SU-DHL-6 (cell line): ENCODE data around the gene C17orf113.

Source experiments
- H2AFZ ChIP-seq: fragments of 200-600 bp; sonication (generic); 2 replicates; pipeline ENCODE4 v1.6.1; 2014; ENCODE audit warnings: low read depth, mild to moderate bottlenecking, moderate library complexity, mixed read lengths, antibody characterized with exemption, low read length; ENCODE audit not compliant: severe bottlenecking
- H3F3A ChIP-seq: fragments of 200-600 bp; shearing (Covaris generic); 2 replicates; pipeline ENCODE4 v1.6.0; 2016; ENCODE audit warnings: antibody characterized with exemption, mild to moderate bottlenecking; ENCODE audit not compliant: insufficient read depth
- H3K27ac ChIP-seq: fragments of 200-600 bp; sonication (generic); 2 replicates; pipeline ENCODE4 v1.5.1; 2016; ENCODE audit warnings: low read depth, mild to moderate bottlenecking, low read length, moderate library complexity, mixed read lengths
- H3K27me3 ChIP-seq: fragments of 200-600 bp; sonication (generic), shearing (Covaris generic); 2 replicates; pipeline ENCODE4 v1.6.0; 2014; ENCODE audit warnings: mild to moderate bottlenecking, low read length
- H3K36me3 ChIP-seq: fragments of 200-600 bp; sonication (generic); 2 replicates; pipeline ENCODE4 v1.6.1; 2014; ENCODE audit warnings: mild to moderate bottlenecking, low read length, mixed read lengths
- H3K4me2 ChIP-seq: fragments of 300-600, 200-600 bp; shearing (Covaris generic), sonication (generic); 2 replicates; pipeline ENCODE4 v1.6.0; 2014; ENCODE audit warnings: low read length, low read depth, mild to moderate bottlenecking; ENCODE audit not compliant: poor library complexity, severe bottlenecking
- H3K4me3 ChIP-seq: fragments of 200-600 bp; sonication (generic); 2 replicates; pipeline ENCODE4 v1.5.1; 2014; ENCODE audit warnings: antibody characterized with exemption, low read length, mild to moderate bottlenecking, mixed read lengths; ENCODE audit not compliant: insufficient read depth, poor library complexity, severe bottlenecking
- H3K79me2 ChIP-seq: fragments of 200-600 bp; sonication (generic); 2 replicates; pipeline ENCODE4 v1.6.1; 2014; ENCODE audit warnings: mild to moderate bottlenecking, low read length, moderate library complexity; ENCODE audit not compliant: insufficient read depth
- H3K9ac ChIP-seq: fragments of 200-600 bp; sonication (generic); 2 replicates; pipeline ENCODE4 v1.7.0; 2014; ENCODE audit warnings: mild to moderate bottlenecking, low read length
- H3K9me2 ChIP-seq: fragments of 200-600 bp; sonication (generic); replicated peaks from 2 replicates; pipeline ENCODE4 v1.6.1; 2014; ENCODE audit warnings: low read length; ENCODE audit not compliant: insufficient read depth
- H3K9me3 ChIP-seq: fragments of 200-600 bp; sonication (generic); 2 replicates; pipeline ENCODE4 v1.6.1; 2014; ENCODE audit warnings: low read length, mixed read lengths; ENCODE audit not compliant: insufficient read depth
- H4K20me1 ChIP-seq: fragments of 200-600 bp; sonication (generic); 2 replicates; pipeline ENCODE4 v1.6.1; 2014; ENCODE audit warnings: low read depth, mild to moderate bottlenecking, antibody characterized with exemption, low read length, moderate library complexity, mixed read lengths
- CTCF ChIP-seq: fragments of 200-600 bp; sonication (generic); IDR thresholded peaks from one replicate; pipeline ENCODE4 v1.5.1; 2017; ENCODE audit warnings: antibody characterized with exemption, mild to moderate bottlenecking, low read length, moderate library complexity; ENCODE audit not compliant: insufficient read depth, poor library complexity, severe bottlenecking
- EZH2phosphoT487 ChIP-seq: fragments of 200-600 bp; sonication (generic), shearing (Covaris generic); conservative IDR thresholded peaks from 2 replicates; pipeline ENCODE4 v1.6.1; 2018; ENCODE audit warnings: mild to moderate bottlenecking, antibody characterized with exemption, low read length, moderate library complexity, mixed read lengths

The C17orf113 gene

GRCh38 chr17:41992576-41992975 lies 57.8 kb downstream of the C17orf113 start:
- Histone ChIP-seq H3K9me2 (no peaks in the 10 kb centered on the region), H3K36me3 (peaks cover 42% of the 10 kb centered on the region), H3K27ac (no peak overlapping the region), H3K4me2 (no peak overlapping the region), H2AFZ (no peak overlapping the region), H3K27me3 (no peaks in the 10 kb centered on the region), H3K9me3 (no peaks in the 10 kb centered on the region), H3K79me2 (no peaks in the 10 kb centered on the region), H3F3A (peaks cover 23% of the 10 kb centered on the region), H3K9ac (no peak overlapping the region), H3K4me3 (no peak overlapping the region), H4K20me1 (no peaks in the 10 kb centered on the region)
- TF ChIP-seq CTCF, result no peak
- no peak for TF ChIP-seq EZH2phosphoT487

- Histone ChIP-seq H3K4me2 (no peak overlapping the region), H3K36me3 (peaks cover 43% of the 10 kb centered on the region)
These were observed 60.5 kb downstream of the C17orf113 start for GRCh38 chr17:41989702-41990419.

GRCh38 chr17:41988418-41988817 lies 62.0 kb downstream of the C17orf113 start:
- Histone ChIP-seq H3K9ac (no peak overlapping the region), H3K79me2 (no peaks in the 10 kb centered on the region), H4K20me1 (no peaks in the 10 kb centered on the region), H3K27ac (no peak overlapping the region), H3K27me3 (no peaks in the 10 kb centered on the region), H3K9me2 (no peaks in the 10 kb centered on the region), H3K36me3 (peaks cover 39% of the 10 kb centered on the region; the same call in 1 of the 2 replicates), H2AFZ (no peak overlapping the region), H3K4me3 (no peak overlapping the region), H3K9me3 (no peaks in the 10 kb centered on the region), H3K4me2 (no peak overlapping the region), H3F3A (0 out of 2 replicates have a peak, but pooled peaks cover 3% of the 10 kb centered on the region)
- no peak for TF ChIP-seq EZH2phosphoT487
- no peak for TF ChIP-seq CTCF

More at GRCh38 chr17:41989702-41990419, 60.5 kb downstream of the C17orf113 start:
- Histone ChIP-seq H3K79me2 (no peaks in the 10 kb centered on the region), H2AFZ (no peak overlapping the region), H3K4me3 (no peak overlapping the region), H3K27ac (no peak overlapping the region), H3K27me3 (no peaks in the 10 kb centered on the region), H3K9ac (no peak overlapping the region), H3F3A (0 out of 2 replicates have a peak, but pooled peaks cover 3% of the 10 kb centered on the region), H3K9me3 (no peaks in the 10 kb centered on the region), H4K20me1 (no peaks in the 10 kb centered on the region), H3K9me2 (no peaks in the 10 kb centered on the region)
- no peak for TF ChIP-seq EZH2phosphoT487
- TF ChIP-seq CTCF, result no peak
